Naive thymus-derived CD4-positive, alpha-beta T cell (primary cell): ENCODE results near the gene C16orf54. TPM values are rescaled to one million over a fixed set of nuclear protein-coding genes. Genes with fewer than 3 reads are reported as not detected.
"Not testable (repeated sequence)": the region's sequence is repeated elsewhere in the genome, so short reads cannot be mapped to it uniquely, and the experiment has no call there.

Source experiments
- ATAC-seq: fragments of 150-1000 bp; cut with Tn5 transposase; 2 replicates; pipeline ENCODE4 v1.10.0; 2021; ENCODE audit warnings: mild to moderate bottlenecking, moderate library complexity
- CTCF ChIA-PET: fragments of 350-600 bp; sonication (Branson Sonifier 250); formaldehyde crosslinking; loops from one replicate; lab custom pipeline; 2021; ENCODE audit warnings: antibody characterized with exemption; lab: Charles Lee
- POLR2A ChIA-PET: fragments of 350-600 bp; sonication (Branson Sonifier 250); formaldehyde crosslinking; loops from one replicate; lab custom pipeline; 2021; ENCODE audit warnings: antibody characterized with exemption, inconsistent platforms; lab: Charles Lee
- DNase-seq, 9 donors: peaks; one replicate each; pipeline versions ENCODE4 v3.0.0 to v3.0.0-alpha.2; 2020 to 2022; ENCODE audit warnings: mixed read lengths in 1 of 9
- H3K27ac ChIP-seq: one replicate; pipeline ENCODE4 v1.7.0; 2013; ENCODE audit warnings: mild to moderate bottlenecking, low read depth, low read length, moderate library complexity
- H3K27me3 ChIP-seq, 2 donors: one replicate each; pipeline ENCODE4 v1.7.0; 2013; ENCODE audit warnings: low read length in 2 of 2, mild to moderate bottlenecking in 2 of 2, moderate library complexity in 2 of 2; ENCODE audit not compliant: control insufficient read depth in 2 of 2, insufficient read depth in 2 of 2
- H3K36me3 ChIP-seq, 3 experiments: 1 replicate in 2 of 3; 2 replicates in 1 of 3; pipeline ENCODE4 v1.7.0; 2013; ENCODE audit warnings: low read length in 3 of 3, mild to moderate bottlenecking in 3 of 3, moderate library complexity in 1 of 3; ENCODE audit not compliant: insufficient read depth in 3 of 3, control insufficient read depth in 2 of 3
- H3K4me1 ChIP-seq, 2 donors: one replicate each; pipeline ENCODE4 v1.7.0; 2013; ENCODE audit warnings: low read length in 2 of 2, mild to moderate bottlenecking in 2 of 2, moderate library complexity in 1 of 2; ENCODE audit not compliant: control insufficient read depth in 2 of 2, insufficient read depth in 2 of 2
- H3K4me3 ChIP-seq: 2 replicates; pipeline ENCODE4 v1.7.0; 2013; ENCODE audit warnings: mild to moderate bottlenecking, low read length
- H3K9me3 ChIP-seq, 3 experiments: 1 replicate in 2 of 3; 2 replicates in 1 of 3; pipeline ENCODE4 v1.7.0; 2013; ENCODE audit warnings: low read length in 3 of 3; ENCODE audit not compliant: control insufficient read depth in 2 of 3
- H3K27ac Mint-ChIP-seq, 9 donors: one replicate each; pipeline ENCODE4 v1.8.0; 2020 to 2022; ENCODE audit warnings: mixed read lengths in 9 of 9, mild to moderate bottlenecking in 8 of 9, moderate library complexity in 5 of 9, inconsistent platforms in 2 of 9
- H3K27me3 Mint-ChIP-seq, 5 donors: one replicate each; pipeline ENCODE4 v1.8.0; 2021 to 2022; ENCODE audit warnings: mixed read lengths in 5 of 5, mild to moderate bottlenecking in 1 of 5
- H3K36me3 Mint-ChIP-seq, 5 donors: one replicate each; pipeline ENCODE4 v1.8.0; 2020 to 2022; ENCODE audit warnings: mixed read lengths in 5 of 5, mild to moderate bottlenecking in 3 of 5, inconsistent platforms in 1 of 5
- H3K4me1 Mint-ChIP-seq, 7 donors: one replicate each; pipeline ENCODE4 v1.8.0; 2020 to 2022; ENCODE audit warnings: mixed read lengths in 7 of 7, mild to moderate bottlenecking in 3 of 7, inconsistent platforms in 1 of 7
- H3K4me3 Mint-ChIP-seq, 10 donors: one replicate each; pipeline ENCODE4 v1.8.0; 2020 to 2022; ENCODE audit warnings: mild to moderate bottlenecking in 10 of 10, mixed read lengths in 10 of 10, moderate library complexity in 6 of 10, inconsistent platforms in 2 of 10
- H3K9me3 Mint-ChIP-seq, 11 donors: one replicate each; pipeline ENCODE4 v1.8.0; 2020 to 2022; ENCODE audit warnings: mixed read lengths in 11 of 11, mild to moderate bottlenecking in 4 of 11, inconsistent platforms in 1 of 11, moderate library complexity in 1 of 11
- intact Hi-C, 2 donors: fragments of 100-400 bp; cut with micrococcal nuclease; formaldehyde crosslinking; loops; one replicate each; pipeline ENCODE4 v1.15.1; 2023
- polyA plus RNA-seq, 2 donors: library from polyadenylated mRNA; unstranded; fragments of 300-500 nt; fragmentation: Illumina TruSeq; gene quantifications; one replicate each; pipeline ENCODE4 v1.2.3, GENCODE V29; 2021
- total RNA-seq, 6 experiments: library from RNA in 5 of 6; stranded (reverse) in 5 of 6; gene quantifications; 1 replicate in 5 of 6; 2 replicates in 1 of 6; pipeline ENCODE4 v1.2.3 and lab custom pipeline; 2021 to 2026

C16orf54 gene, protein sequence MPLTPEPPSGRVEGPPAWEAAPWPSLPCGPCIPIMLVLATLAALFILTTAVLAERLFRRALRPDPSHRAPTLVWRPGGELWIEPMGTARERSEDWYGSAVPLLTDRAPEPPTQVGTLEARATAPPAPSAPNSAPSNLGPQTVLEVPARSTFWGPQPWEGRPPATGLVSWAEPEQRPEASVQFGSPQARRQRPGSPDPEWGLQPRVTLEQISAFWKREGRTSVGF
- total RNA-seq (100 to 1,000 TPM in 4 of 5 experiments, 10 to 100 TPM in 1; 63.9 to 228 (median 151) TPM), polyA plus RNA-seq (10 to 100 TPM; 43.2 to 44.1 TPM), total RNA-seq (lab: John Stamatoyannopoulos, UW) (502 reads per million, percentile 98 among the genes with 10 or more reads in this experiment)

DNA sequence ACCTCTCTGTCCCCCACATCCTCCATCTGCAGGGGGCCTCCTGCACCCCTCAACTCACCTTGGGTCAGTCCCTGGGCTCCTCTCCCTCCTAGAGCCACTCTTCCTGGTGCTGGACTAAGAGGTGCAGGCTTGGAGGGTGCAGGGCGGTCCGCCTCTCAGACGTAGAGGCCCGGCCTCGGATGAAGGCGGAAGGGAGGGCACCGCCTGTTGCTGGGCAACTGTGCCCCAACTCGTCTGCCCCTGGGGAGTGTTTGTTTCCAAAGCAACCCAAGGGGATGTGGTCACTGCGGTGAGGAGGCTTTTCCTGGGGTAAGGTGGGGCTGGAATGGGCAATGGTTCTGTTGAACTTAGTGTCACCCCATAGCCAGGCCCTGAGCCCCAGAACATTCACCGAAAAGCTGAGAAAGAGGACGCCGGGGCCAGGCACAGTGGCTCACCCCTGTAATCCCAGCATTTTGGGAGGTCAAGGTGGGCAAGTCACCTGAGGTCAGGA is at the start of gene C16orf54:
Gene C16orf54, minus strand, starts transcription at position 138 of the 493 bp plus-strand sequence. CDS start 1,039 bp downstream, outside the sequence.
- Histone ChIP-seq H3K9me3 (no peaks in the 10 kb centered on the region), H3K4me1 (peaks cover 45 to 50% of the 10 kb centered on the region in 2 donors), H3K4me3 (peak within 1 kb of the TSS; percentile 76), H3K27me3 (no peaks in the 10 kb centered on the region), H3K27ac (peak within 1 kb of the TSS; percentile 99), H3K36me3 (peaks cover 6 to 38% (median 6%) of the 10 kb centered on the region in 3 experiments)
- ChIA-PET CTCF (interaction anchor here (0.5 to 6.6 kb wide), 8 partner anchors 11 to 70 kb away, joined by 3 to 25 read pairs (median 4); partner anchors contain the start of genes KIF22 and PAGR1), POLR2A (interaction anchor here (0.6 to 8.5 kb wide), 20 partner anchors 10 to 440 kb away, joined by 3 to 79 read pairs (median 6); partner anchors contain the start of genes KIF22, MAZ and PAGR1)
- peaks cover 0 to 7% (median 2%) of the 10 kb centered on the region in 11 donors for H3K9me3 Mint-ChIP-seq
- intact Hi-C loops, result loop anchor here (1.0 to 5.0 kb wide), 9 partner anchors 8 to 117 kb away; partner anchors contain the start of genes KIF22 (in 2 of the 2), CDIPT (in 1 of the 2) and MAZ (in 1 of the 2)
- peaks cover 4 to 52% (median 46%) of the 10 kb centered on the region in 5 donors for H3K36me3 Mint-ChIP-seq
- H3K4me1 Mint-ChIP-seq, result peaks cover 42 to 71% (median 62%) of the 10 kb centered on the region in 7 donors
- peak; percentile 80 to 99 (median 98) for DNase-seq
- peak within 1 kb of the TSS; percentile 96 to 100 (median 99) for H3K4me3 Mint-ChIP-seq
- ATAC-seq, result peak; percentile 91
- H3K27me3 Mint-ChIP-seq, result peaks cover 0 to 3% (median 0%) of the 10 kb centered on the region in 5 donors
- peak within 1 kb of the TSS; percentile 95 to 100 (median 99) for H3K27ac Mint-ChIP-seq

DNA sequence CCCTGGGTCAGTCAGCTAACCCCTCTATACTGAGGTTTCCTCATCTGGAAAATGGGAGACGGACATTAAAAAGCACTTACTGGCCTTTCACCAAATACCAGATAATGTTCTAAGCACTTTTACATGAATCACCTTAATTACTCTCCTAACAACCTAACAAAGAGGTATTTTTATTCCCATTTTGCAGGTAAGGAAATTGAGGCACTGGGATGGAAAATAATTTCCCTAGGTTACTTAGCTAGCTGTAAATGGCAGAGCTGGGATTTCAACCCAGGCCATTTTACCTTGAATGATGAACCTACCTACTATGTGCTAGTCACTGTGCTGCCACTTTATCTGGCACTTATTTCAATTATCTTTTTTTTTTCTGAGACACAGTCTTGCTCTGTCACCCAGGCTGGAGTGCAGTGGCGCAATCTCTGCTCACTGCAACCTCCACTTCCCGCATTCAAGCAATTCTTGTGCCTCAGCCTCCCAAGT is 48.5 kb upstream of the C16orf54 start:
- ATAC-seq (no peak), DNase-seq (no peak)
- Mint-ChIP-seq H3K27ac (peak overlapping the region in 1 of 9 donors; percentile 37), H3K9me3 (no peaks in the 10 kb centered on the region), H3K4me1 (peaks cover 28 to 50% (median 42%) of the 10 kb centered on the region in 7 donors), H3K4me3 (no peak overlapping the region), H3K27me3 (peaks cover 0 to 2% (median 0%) of the 10 kb centered on the region in 5 donors), H3K36me3 (peaks cover 5 to 34% (median 18%) of the 10 kb centered on the region in 5 donors)
- Histone ChIP-seq H3K36me3 (peaks cover 6 to 31% (median 12%) of the 10 kb centered on the region in 3 experiments), H3K4me3 (no peak overlapping the region), H3K4me1 (peaks cover 17 to 29% of the 10 kb centered on the region in 2 donors), H3K27me3 (no peaks in the 10 kb centered on the region), H3K9me3 (no peaks in the 10 kb centered on the region), H3K27ac (no peak overlapping the region)
- ChIA-PET CTCF (interaction anchor here (0.6 to 1.7 kb wide), 3 partner anchors 23 to 134 kb away, joined by 3 to 4 read pairs (median 4); no protein-coding TSS in a partner anchor), POLR2A (interaction anchor here (0.8 to 8.8 kb wide), 7 partner anchors 8 to 93 kb away, joined by 3 to 158 read pairs (median 5); partner anchors contain the start of gene MAZ)
- intact Hi-C loops, result no loop called here

DNA sequence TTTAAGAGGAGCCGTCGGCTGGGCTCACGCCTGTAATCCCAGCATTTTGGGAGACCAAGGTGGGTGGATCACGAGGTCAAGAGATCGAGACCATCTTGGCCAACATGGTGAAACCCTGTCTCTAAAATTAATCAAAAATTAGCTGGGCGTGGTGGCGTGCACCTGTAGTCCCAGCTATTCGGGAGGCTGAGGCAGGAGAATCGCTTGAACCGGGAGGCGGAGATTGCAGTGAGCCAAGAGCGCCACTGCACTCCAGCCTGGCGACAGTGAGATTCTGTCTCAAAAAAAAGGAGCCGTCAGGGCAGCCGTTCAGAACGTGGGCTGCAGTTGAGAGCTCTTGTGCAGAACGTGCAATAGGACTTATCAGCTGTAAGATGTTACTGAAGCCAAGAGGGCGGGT is 47.4 kb upstream of the C16orf54 start:
- CTCF ChIA-PET, result interaction anchor here (0.7 kb wide), 1 partner anchor 15 kb away, joined by 3 read pairs; no protein-coding TSS in a partner anchor
- H3K27ac ChIP-seq, H3K27me3 ChIP-seq, H3K9me3 Mint-ChIP-seq, DNase-seq, H3K27me3 Mint-ChIP-seq, H3K9me3 ChIP-seq, H3K4me3 ChIP-seq, intact Hi-C loops, ATAC-seq: not testable (repeated sequence)
- Mint-ChIP-seq H3K27ac (peak overlapping the region in 2 of 9 donors; percentile 11 to 74), H3K4me1 (peaks cover 26 to 55% (median 45%) of the 10 kb centered on the region in 7 donors), H3K4me3 (peak overlapping the region in 4 of 10 donors; percentile 43 to 100 (median 82)), H3K36me3 (peaks cover 5 to 29% (median 14%) of the 10 kb centered on the region in 5 donors)
- POLR2A ChIA-PET, result interaction anchor here (0.6 to 8.8 kb wide), 8 partner anchors 9 to 92 kb away, joined by 3 to 158 read pairs (median 5); partner anchors contain the start of gene MAZ
- Histone ChIP-seq H3K36me3 (peaks cover 0 to 20% (median 2%) of the 10 kb centered on the region in 3 experiments), H3K4me1 (peaks cover 17 to 29% of the 10 kb centered on the region in 2 donors)

DNA sequence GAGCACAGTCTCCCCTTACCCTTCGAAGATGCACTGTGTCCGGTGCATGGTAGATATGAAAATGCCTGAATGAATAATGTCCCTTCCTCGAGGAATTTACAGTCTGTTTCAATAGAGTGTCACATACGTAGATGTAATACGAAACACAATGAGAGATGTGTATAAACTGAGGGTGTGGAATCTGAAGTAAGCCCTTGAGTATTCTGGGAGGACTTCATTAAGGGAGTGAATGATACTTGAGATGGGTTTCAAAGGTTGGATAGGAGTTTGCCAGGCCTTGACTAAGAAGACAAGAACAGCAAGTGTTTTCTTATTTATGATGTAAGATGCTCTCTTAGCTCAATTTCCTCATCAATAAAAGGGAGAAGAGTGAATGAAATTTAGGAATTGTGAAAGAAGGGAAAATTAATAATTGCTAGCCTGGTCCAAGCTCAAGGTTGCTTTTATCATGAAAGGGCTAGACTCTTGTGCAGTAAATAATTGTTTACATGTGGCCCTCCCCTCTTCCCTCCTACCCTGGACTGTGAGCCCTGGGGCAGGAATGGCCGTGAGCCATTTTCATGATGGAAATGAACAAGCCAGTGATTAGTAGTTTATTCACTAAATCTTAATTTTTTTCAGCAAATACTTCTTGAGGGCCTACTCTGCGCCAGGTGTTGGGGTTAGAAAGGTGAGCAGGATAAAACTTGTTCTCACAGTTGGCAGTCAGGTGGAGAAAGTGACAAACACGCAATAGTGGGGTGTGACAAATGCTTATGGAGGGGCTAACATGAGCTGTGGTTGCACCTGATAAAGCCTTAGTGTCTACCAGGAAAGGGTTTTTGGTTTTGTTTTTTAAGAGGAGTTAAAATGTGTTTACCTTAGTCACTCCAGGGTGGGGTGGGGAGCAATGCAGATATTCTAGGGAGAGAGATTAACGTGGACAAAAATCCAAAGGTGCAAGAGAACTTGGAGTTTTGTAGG is 46.3 kb upstream of the C16orf54 start:
- no peaks in the 10 kb centered on the region for H3K27me3 ChIP-seq
- Mint-ChIP-seq H3K27me3 (peaks cover 0 to 2% (median 0%) of the 10 kb centered on the region in 5 donors), H3K36me3 (peaks cover 0 to 23% (median 7%) of the 10 kb centered on the region in 5 donors), H3K9me3 (no peaks in the 10 kb centered on the region), H3K27ac (peak overlapping the region; percentile 93 to 99 (median 99)), H3K4me1 (peaks cover 23 to 55% (median 45%) of the 10 kb centered on the region in 7 donors), H3K4me3 (peak overlapping the region; percentile 92 to 100 (median 98))
- ChIA-PET CTCF (interaction anchor here (0.6 to 4.2 kb wide), 2 partner anchors 12 to 25 kb away, joined by 4 to 28 read pairs; no protein-coding TSS in a partner anchor), POLR2A (interaction anchor here (0.6 to 8.8 kb wide), 11 partner anchors 10 to 182 kb away, joined by 3 to 158 read pairs (median 16); partner anchors contain the start of genes MAZ, PRRT2 and TAOK2)
- peak overlapping the region; percentile 88 for H3K27ac ChIP-seq
- peak overlapping the region; percentile 83 for H3K4me3 ChIP-seq
- peaks cover 0 to 10% (median 0%) of the 10 kb centered on the region in 3 experiments for H3K36me3 ChIP-seq
- H3K9me3 ChIP-seq, result no peaks in the 10 kb centered on the region
- H3K4me1 ChIP-seq, result peaks cover 17 to 29% of the 10 kb centered on the region in 2 donors
- DNase-seq, result no peak
- intact Hi-C loops, result loop anchor here (2.0 kb wide), 4 partner anchors 53 to 81 kb away; no protein-coding TSS in a partner anchor
- ATAC-seq, result no peak
